COLO668 (cell line): ENCODE measurements around the gene PAX8.

Experiments used
- DNase-seq: peaks from one replicate; lab custom pipeline; 2025; ENCODE audit not compliant: unreplicated experiment; lab: John Stamatoyannopoulos, UW

Gene PAX8

GRCh38 chr2:113224647-113225236 is 54.0 kb downstream of the PAX8 start:
- no peak for DNase-seq

GRCh38 chr2:113223813-113224212 is 54.9 kb downstream of the PAX8 start:
- no peak for DNase-seq

- no peak for DNase-seq
These were observed 56.9 kb downstream of the PAX8 start for GRCh38 chr2:113221846-113222245.

GRCh38 chr2:113220970-113221708 is 57.6 kb downstream of the PAX8 start:
- no peak for DNase-seq

- no peak for DNase-seq
These were observed 58.7 kb downstream of the PAX8 start for GRCh38 chr2:113219889-113220641.

GRCh38 chr2:113219525-113219888 is 59.2 kb downstream of the PAX8 start:
- DNase-seq: no peak

- DNase-seq: no peak
These were observed 59.7 kb downstream of the PAX8 start for GRCh38 chr2:113219092-113219441.

GRCh38 chr2:113218283-113219091 is 60.2 kb downstream of the PAX8 start:
- no peak for DNase-seq

- no peak for DNase-seq
These were observed 61.1 kb downstream of the PAX8 start for GRCh38 chr2:113217455-113218282.

- DNase-seq: no peak
These were observed 61.7 kb downstream of the PAX8 start for GRCh38 chr2:113216891-113217454.

- DNase-seq: no peak
These were observed 62.4 kb downstream of the PAX8 start for GRCh38 chr2:113216321-113216720.

- no peak for DNase-seq
These were observed 63.7 kb downstream of the PAX8 start for GRCh38 chr2:113215056-113215455.

- DNase-seq: no peak
These were observed 64.6 kb downstream of the PAX8 start for GRCh38 chr2:113214141-113214540.

GRCh38 chr2:113213061-113213930 is 65.4 kb downstream of the PAX8 start:
- DNase-seq: no peak

GRCh38 chr2:113212245-113213060 is 66.3 kb downstream of the PAX8 start:
- no peak for DNase-seq

- DNase-seq: no peak
These were observed 67.3 kb downstream of the PAX8 start for GRCh38 chr2:113211226-113212105.

GRCh38 chr2:113209646-113210171 is 69.0 kb downstream of the PAX8 start:
- DNase-seq: no peak
